ENCODE measurements around the gene GALNT13. TPM values are rescaled to one million over a fixed set of nuclear protein-coding genes. Genes with fewer than 3 reads are reported as not detected.

Gene GALNT13
- total RNA-seq, 2 experiments from 2014 or later = not detected

- no peak overlapping the region for H3K27ac ChIP-seq (ENCODE audit: low read depth, low read length, poor library complexity, severe bottlenecking)
- H2AFZ ChIP-seq (ENCODE audit: low read length) = no peak overlapping the region
- DNase-seq (ENCODE audit: low spot score) = no peak
- no peaks in the 10 kb centered on the region for H3K79me2 ChIP-seq (ENCODE audit: insufficient read depth, low read depth, low read length)
- CTCF ChIA-PET (ENCODE audit: unreplicated experiment) = no interaction called here
- no peaks in the 10 kb centered on the region for H3K4me1 ChIP-seq (ENCODE audit: insufficient read depth, low read length, poor library complexity, severe bottlenecking)
- H3K4me3 ChIP-seq (ENCODE audit: low read depth, low read length, poor library complexity, severe bottlenecking) = no peak overlapping the region
- no TSS peak for BruUV-seq (replicated peaks)
- intact Hi-C loops (cut with micrococcal nuclease; ENCODE audit: unreplicated experiment) = no loop called here
- TF ChIP-seq CTCF (conservative IDR thresholded peaks at IDR 0.05; ENCODE audit: low read length) (no peak), EZH2phosphoT487 (IDR thresholded peaks at IDR 0.05; ENCODE audit: borderline replicate concordance, low read depth, low read length) (no peak)
- no peaks in the 10 kb centered on the region for H3K9me3 ChIP-seq (ENCODE audit: low read length)
- no peaks in the 10 kb centered on the region for H3K9me2 ChIP-seq (ENCODE audit: insufficient read depth, low read length)
- POLR2A ChIA-PET = interaction anchor here (0.6 to 1.2 kb wide), 2 partner anchors 24 to 74 kb away, joined by 3 to 5 read pairs; no protein-coding TSS in a partner anchor
- no peaks in the 10 kb centered on the region for H3K36me3 ChIP-seq (ENCODE audit: insufficient read depth, low read length)
- no peaks in the 10 kb centered on the region for H4K20me1 ChIP-seq (ENCODE audit: insufficient read depth, low read length)
- H3K4me2 ChIP-seq (ENCODE audit: low read length) = no peak overlapping the region
These were observed 373.2 kb downstream of the GALNT13 start for GRCh38 chr2:154244932-154245331.

GRCh38 chr2:154247503-154247902, 375.8 kb downstream of the GALNT13 start:
- no peaks in the 10 kb centered on the region for H3K36me3 ChIP-seq (ENCODE audit: insufficient read depth, low read length)
- no peak overlapping the region for H3K4me2 ChIP-seq (ENCODE audit: low read length)
- no peaks in the 10 kb centered on the region for H3K79me2 ChIP-seq (ENCODE audit: insufficient read depth, low read depth, low read length)
- ChIA-PET CTCF (ENCODE audit: unreplicated experiment) (no interaction called here), POLR2A (interaction anchor here (0.6 to 0.8 kb wide), 2 partner anchors 32 to 53 kb away, joined by 3 to 4 read pairs; no protein-coding TSS in a partner anchor)
- H3K4me3 ChIP-seq (ENCODE audit: low read depth, low read length, poor library complexity, severe bottlenecking) = no peak overlapping the region
- H3K27ac ChIP-seq (ENCODE audit: low read depth, low read length, poor library complexity, severe bottlenecking) = no peak overlapping the region
- TF ChIP-seq CTCF (conservative IDR thresholded peaks at IDR 0.05; ENCODE audit: low read length) (no peak), EZH2phosphoT487 (IDR thresholded peaks at IDR 0.05; ENCODE audit: borderline replicate concordance, low read depth, low read length) (no peak)
- no peaks in the 10 kb centered on the region for H3K4me1 ChIP-seq (ENCODE audit: insufficient read depth, low read length, poor library complexity, severe bottlenecking)
- intact Hi-C loops (cut with micrococcal nuclease; ENCODE audit: unreplicated experiment) = no loop called here
- no peak for DNase-seq (ENCODE audit: low spot score)
- no peaks in the 10 kb centered on the region for H3K9me3 ChIP-seq (ENCODE audit: low read length)
- no TSS peak for BruUV-seq (replicated peaks)
- H4K20me1 ChIP-seq (ENCODE audit: insufficient read depth, low read length) = no peaks in the 10 kb centered on the region
- no peaks in the 10 kb centered on the region for H3K9me2 ChIP-seq (ENCODE audit: insufficient read depth, low read length)
- no peak overlapping the region for H2AFZ ChIP-seq (ENCODE audit: low read length)

GRCh38 chr2:154256136-154256535, 384.4 kb downstream of the GALNT13 start:
- intact Hi-C loops (cut with micrococcal nuclease; ENCODE audit: unreplicated experiment) = no loop called here
- no TSS peak for BruUV-seq (replicated peaks)
- H3K9me2 ChIP-seq (ENCODE audit: insufficient read depth, low read length) = no peaks in the 10 kb centered on the region
- no peak for DNase-seq (ENCODE audit: low spot score)
- H4K20me1 ChIP-seq (ENCODE audit: insufficient read depth, low read length) = no peaks in the 10 kb centered on the region
- CTCF ChIA-PET (ENCODE audit: unreplicated experiment) = no interaction called here
- POLR2A ChIA-PET = no interaction called here
- no peak overlapping the region for H2AFZ ChIP-seq (ENCODE audit: low read length)
- H3K4me1 ChIP-seq (ENCODE audit: insufficient read depth, low read length, poor library complexity, severe bottlenecking) = no peaks in the 10 kb centered on the region
- TF ChIP-seq CTCF (conservative IDR thresholded peaks at IDR 0.05; ENCODE audit: low read length) (no peak), EZH2phosphoT487 (IDR thresholded peaks at IDR 0.05; ENCODE audit: borderline replicate concordance, low read depth, low read length) (no peak)
- no peaks in the 10 kb centered on the region for H3K79me2 ChIP-seq (ENCODE audit: insufficient read depth, low read depth, low read length)
- H3K9me3 ChIP-seq (ENCODE audit: low read length) = no peaks in the 10 kb centered on the region
- no peak overlapping the region for H3K4me2 ChIP-seq (ENCODE audit: low read length)
- no peak overlapping the region for H3K27ac ChIP-seq (ENCODE audit: low read depth, low read length, poor library complexity, severe bottlenecking)
- H3K4me3 ChIP-seq (ENCODE audit: low read depth, low read length, poor library complexity, severe bottlenecking) = no peak overlapping the region
- H3K36me3 ChIP-seq (ENCODE audit: insufficient read depth, low read length) = no peaks in the 10 kb centered on the region

Data from OCI-LY7 (cell line).